Astrocyte (in vitro differentiated cells and primary cell): ENCODE results near the gene WWTR1. TPM values are rescaled to one million over a fixed set of nuclear protein-coding genes. Genes with fewer than 3 reads are reported as not detected.

ENCODE experiments used
- DNase-seq: peaks from one replicate; pipeline ENCODE4 v3.0.0-alpha.2; 2010; ENCODE audit warnings: low read depth
- FAIRE-seq: peaks from 2 replicates; lab custom pipeline; 2011; peaks lifted over from hg19 to GRCh38; lab: Jason Lieb, UNC
- H2AFZ ChIP-seq: 2 replicates; pipeline ENCODE4 v1.6.0; 2012; ENCODE audit warnings: low read depth, low read length, inconsistent platforms
- H3K27ac ChIP-seq: 2 replicates; pipeline ENCODE4 v1.5.1; 2011; ENCODE audit warnings: low read depth, low read length, inconsistent platforms
- H3K27me3 ChIP-seq: 2 replicates; pipeline ENCODE4 v1.6.0; 2011; ENCODE audit warnings: low read length, inconsistent platforms; ENCODE audit not compliant: insufficient read depth
- H3K36me3 ChIP-seq: 2 replicates; pipeline ENCODE4 v1.5.1; 2011; ENCODE audit warnings: low read length, inconsistent platforms; ENCODE audit not compliant: insufficient read depth
- H3K4me1 ChIP-seq: 2 replicates; pipeline ENCODE4 v1.5.1; 2011; ENCODE audit warnings: low read length, inconsistent platforms; ENCODE audit not compliant: insufficient read depth
- H3K4me2 ChIP-seq: 2 replicates; pipeline ENCODE4 v1.6.0; 2012; ENCODE audit warnings: low read length, inconsistent platforms
- H3K4me3 ChIP-seq: 2 replicates; pipeline ENCODE4 v1.5.1; 2011; ENCODE audit warnings: low read depth, mild to moderate bottlenecking, low read length, inconsistent platforms; ENCODE audit not compliant: insufficient read depth
- H3K79me2 ChIP-seq: 2 replicates; pipeline ENCODE4 v1.6.0; 2012; ENCODE audit warnings: mild to moderate bottlenecking, low read length, inconsistent platforms; ENCODE audit not compliant: insufficient read depth
- H3K9ac ChIP-seq: 2 replicates; pipeline ENCODE4 v1.6.0; 2012; ENCODE audit warnings: mild to moderate bottlenecking, low read length, inconsistent platforms
- H3K9me3 ChIP-seq: 2 replicates; pipeline ENCODE4 v1.5.1; 2012; ENCODE audit warnings: low read depth, mild to moderate bottlenecking, low read length, inconsistent platforms; ENCODE audit not compliant: insufficient read depth
- H4K20me1 ChIP-seq: 2 replicates; pipeline ENCODE4 v1.6.0; 2012; ENCODE audit warnings: low read length, inconsistent platforms; ENCODE audit not compliant: insufficient read depth
- H3K27ac Mint-ChIP-seq: one replicate; pipeline ENCODE4 v1.8.0; 2021; ENCODE audit warnings: mild to moderate bottlenecking, mixed read lengths; ENCODE audit not compliant: unreplicated experiment
- H3K27me3 Mint-ChIP-seq: one replicate; pipeline ENCODE4 v1.8.0; 2021; ENCODE audit warnings: low read depth, mixed read lengths; ENCODE audit not compliant: unreplicated experiment
- H3K36me3 Mint-ChIP-seq: one replicate; pipeline ENCODE4 v1.8.0; 2021; ENCODE audit warnings: low read depth, mixed read lengths; ENCODE audit not compliant: unreplicated experiment
- H3K4me1 Mint-ChIP-seq: one replicate; pipeline ENCODE4 v1.8.0; 2021; ENCODE audit warnings: low read depth, mixed read lengths; ENCODE audit not compliant: unreplicated experiment
- H3K4me3 Mint-ChIP-seq: one replicate; pipeline ENCODE4 v1.8.0; 2021; ENCODE audit warnings: mild to moderate bottlenecking, moderate library complexity, mixed read lengths; ENCODE audit not compliant: unreplicated experiment
- H3K9me3 Mint-ChIP-seq: one replicate; pipeline ENCODE4 v1.8.0; 2021; ENCODE audit warnings: mild to moderate bottlenecking, mixed read lengths; ENCODE audit not compliant: unreplicated experiment
- CTCF ChIP-seq: IDR thresholded peaks from 2 replicates; pipeline ENCODE4 v1.5.1; 2011; ENCODE audit warnings: low read depth, mild to moderate bottlenecking, inconsistent platforms, low read length, moderate library complexity; ENCODE audit not compliant: insufficient read depth
- EZH2 ChIP-seq: IDR thresholded peaks from 2 replicates; pipeline ENCODE4 v1.6.1; 2012; ENCODE audit warnings: mild to moderate bottlenecking, low read length, inconsistent platforms; ENCODE audit not compliant: insufficient read depth
- total RNA-seq: library from RNA; stranded (reverse); gene quantifications from 2 replicates; pipeline ENCODE4 v1.2.1, GENCODE V29; 2021

Gene WWTR1
- total RNA-seq, 1 donor from 2014 or later = 94.3 TPM

GRCh38 chr3:149528340-149528650, 129.5 kb downstream of the WWTR1 start:
- H3K36me3 ChIP-seq = peaks cover 24% of the 10 kb centered on the region
- H3K4me3 Mint-ChIP-seq = no peak overlapping the region
- DNase-seq (no peak), FAIRE-seq (no peak)
- H3K36me3 Mint-ChIP-seq = peaks cover 17% of the 10 kb centered on the region
- H3K4me1 Mint-ChIP-seq = peaks cover 34% of the 10 kb centered on the region
- H3K27me3 Mint-ChIP-seq = no peaks in the 10 kb centered on the region
- H3K4me2 ChIP-seq = no peak overlapping the region
- no peaks in the 10 kb centered on the region for H3K9me3 ChIP-seq
- H3K27me3 ChIP-seq = no peaks in the 10 kb centered on the region
- no peak overlapping the region for H3K27ac ChIP-seq
- peak overlapping the region; percentile 64 for H3K27ac Mint-ChIP-seq
- no peak overlapping the region for H3K9ac ChIP-seq
- no peaks in the 10 kb centered on the region for H3K9me3 Mint-ChIP-seq
- TF ChIP-seq EZH2 (no peak), CTCF (no peak)
- no peak overlapping the region for H2AFZ ChIP-seq
- peaks cover 14% of the 10 kb centered on the region for H3K4me1 ChIP-seq
- H3K4me3 ChIP-seq = no peak overlapping the region
- H3K79me2 ChIP-seq = peaks cover 64% of the 10 kb centered on the region
- H4K20me1 ChIP-seq = peaks cover 22% of the 10 kb centered on the region

GRCh38 chr3:149527531-149528339, 130.1 kb downstream of the WWTR1 start:
- no peak overlapping the region for H2AFZ ChIP-seq
- no peak overlapping the region for H3K4me3 ChIP-seq
- no peak for FAIRE-seq
- Mint-ChIP-seq H3K9me3 (no peaks in the 10 kb centered on the region), H3K36me3 (peaks cover 17% of the 10 kb centered on the region), H3K4me1 (peaks cover 29% of the 10 kb centered on the region), H3K4me3 (no peak overlapping the region), H3K27me3 (no peaks in the 10 kb centered on the region), H3K27ac (peak overlapping the region; percentile 67)
- no peaks in the 10 kb centered on the region for H3K27me3 ChIP-seq
- H3K79me2 ChIP-seq = peaks cover 58% of the 10 kb centered on the region
- TF ChIP-seq CTCF (peak; percentile 18), EZH2 (no peak)
- no peaks in the 10 kb centered on the region for H3K9me3 ChIP-seq
- peaks cover 20% of the 10 kb centered on the region for H3K36me3 ChIP-seq
- DNase-seq = no peak
- peaks cover 20% of the 10 kb centered on the region for H4K20me1 ChIP-seq
- H3K27ac ChIP-seq = no peak overlapping the region
- H3K4me1 ChIP-seq = peaks cover 11% of the 10 kb centered on the region
- no peak overlapping the region for H3K4me2 ChIP-seq
- no peak overlapping the region for H3K9ac ChIP-seq
